ENCODE results near the gene CFDP1.

GRCh38 chr16:75252049-75252864 is 181.0 kb downstream of the CFDP1 start:
- TF ChIP-seq, protein P1, sequence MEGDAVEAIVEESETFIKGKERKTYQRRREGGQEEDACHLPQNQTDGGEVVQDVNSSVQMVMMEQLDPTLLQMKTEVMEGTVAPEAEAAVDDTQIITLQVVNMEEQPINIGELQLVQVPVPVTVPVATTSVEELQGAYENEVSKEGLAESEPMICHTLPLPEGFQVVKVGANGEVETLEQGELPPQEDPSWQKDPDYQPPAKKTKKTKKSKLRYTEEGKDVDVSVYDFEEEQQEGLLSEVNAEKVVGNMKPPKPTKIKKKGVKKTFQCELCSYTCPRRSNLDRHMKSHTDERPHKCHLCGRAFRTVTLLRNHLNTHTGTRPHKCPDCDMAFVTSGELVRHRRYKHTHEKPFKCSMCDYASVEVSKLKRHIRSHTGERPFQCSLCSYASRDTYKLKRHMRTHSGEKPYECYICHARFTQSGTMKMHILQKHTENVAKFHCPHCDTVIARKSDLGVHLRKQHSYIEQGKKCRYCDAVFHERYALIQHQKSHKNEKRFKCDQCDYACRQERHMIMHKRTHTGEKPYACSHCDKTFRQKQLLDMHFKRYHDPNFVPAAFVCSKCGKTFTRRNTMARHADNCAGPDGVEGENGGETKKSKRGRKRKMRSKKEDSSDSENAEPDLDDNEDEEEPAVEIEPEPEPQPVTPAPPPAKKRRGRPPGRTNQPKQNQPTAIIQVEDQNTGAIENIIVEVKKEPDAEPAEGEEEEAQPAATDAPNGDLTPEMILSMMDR (IDR thresholded peaks at IDR 0.05), result no peak
- no peak for TF ChIP-seq MAFK (IDR thresholded peaks at IDR 0.05; ENCODE audit: partially characterized antibody)
- TF ChIP-seq POLR2A (IDR thresholded peaks at IDR 0.05; ENCODE audit: low read length), result no peak
- TF ChIP-seq JUN (IDR thresholded peaks at IDR 0.05), result no peak
- no peak for TF ChIP-seq CEBPB (IDR thresholded peaks at IDR 0.05)
- no peak for TF ChIP-seq MYC (IDR thresholded peaks at IDR 0.05; ENCODE audit: borderline replicate concordance, low read length)
- no peak for TF ChIP-seq BCL3 (IDR thresholded peaks at IDR 0.05)
- 0 out of 2 replicates have a peak, but pooled peaks have one; percentile 1 for TF ChIP-seq MAX (IDR thresholded peaks at IDR 0.05)
- no peak for TF ChIP-seq REST (IDR thresholded peaks at IDR 0.05)
- no peak for TF ChIP-seq SREBF2 (IDR thresholded peaks at IDR 0.05)
- TF ChIP-seq EP300 (IDR thresholded peaks at IDR 0.05), result no peak
